Kidney tubule cell (primary cell): ENCODE results near the gene EDAR.

ENCODE experiments used
- DNase-seq: peaks from one replicate; pipeline ENCODE4 v3.0.0-alpha.2; 2018; ENCODE audit warnings: low spot score

EDAR gene

GRCh38 chr2:108908713-108909070 lies 80.3 kb downstream of the EDAR start:
- DNase-seq, result no peak

GRCh38 chr2:108907822-108908712 lies 81.0 kb downstream of the EDAR start:
- no peak for DNase-seq

GRCh38 chr2:108906403-108907077 lies 82.5 kb downstream of the EDAR start:
- DNase-seq, result no peak

- DNase-seq, result no peak
These were observed 83.1 kb downstream of the EDAR start for GRCh38 chr2:108905906-108906305.

GRCh38 chr2:108905176-108905575 lies 83.8 kb downstream of the EDAR start:
- no peak for DNase-seq

- DNase-seq, result no peak
These were observed 84.3 kb downstream of the EDAR start for GRCh38 chr2:108904680-108905079.

- no peak for DNase-seq
These were observed 90.5 kb downstream of the EDAR start for GRCh38 chr2:108898315-108899082.

DNA sequence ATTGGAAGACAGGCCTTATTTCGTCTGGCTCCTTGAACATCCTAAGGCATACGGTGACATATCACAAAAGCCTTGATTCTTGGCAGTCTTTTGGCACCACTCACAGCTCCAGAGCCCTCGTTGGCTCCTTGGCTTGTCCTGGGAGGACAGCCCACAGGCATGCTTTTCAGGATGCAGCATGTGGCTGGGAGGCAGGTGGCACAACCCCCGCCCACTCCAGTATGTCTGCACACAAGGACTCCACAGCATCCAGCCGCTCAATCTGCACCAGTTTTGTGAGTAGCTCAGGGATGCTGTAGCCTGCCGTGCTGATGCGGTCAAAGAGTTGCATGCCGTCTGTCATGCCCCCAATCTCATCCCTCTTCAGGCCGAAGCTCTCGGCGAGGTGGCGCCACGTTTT lies 92.3 kb downstream of the EDAR start:
- no peak for DNase-seq

DNA sequence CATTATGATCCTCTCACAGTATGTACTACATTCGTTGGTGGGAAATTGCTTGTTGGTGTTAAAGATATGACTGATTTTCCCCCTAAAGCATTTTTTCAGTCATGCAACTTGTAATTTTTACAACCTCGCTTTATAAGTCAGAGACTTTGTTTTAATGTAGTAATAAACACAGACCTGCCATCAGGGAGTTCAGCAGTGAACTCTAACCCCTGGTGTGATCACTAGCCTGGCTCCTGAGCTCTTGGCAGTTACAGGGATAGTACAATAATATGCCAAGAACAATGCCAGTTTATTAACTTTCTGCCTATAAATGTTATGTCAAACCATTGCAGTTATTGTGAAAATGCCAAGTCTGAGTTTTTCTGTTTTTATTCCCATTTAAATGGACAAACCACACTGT lies 93.8 kb downstream of the EDAR start:
- DNase-seq, result no peak

- no peak for DNase-seq
These were observed 94.3 kb downstream of the EDAR start for GRCh38 chr2:108894766-108895165.

GRCh38 chr2:108893277-108893676 lies 95.7 kb downstream of the EDAR start:
- DNase-seq, result no peak

- no peak for DNase-seq
These were observed 99.1 kb downstream of the EDAR start for GRCh38 chr2:108889907-108890306.

GRCh38 chr2:108884619-108885018 lies 104.4 kb downstream of the EDAR start:
- DNase-seq, result no peak

GRCh38 chr2:108878276-108878675 lies 110.7 kb downstream of the EDAR start:
- no peak for DNase-seq

- DNase-seq, result no peak
These were observed 111.5 kb downstream of the EDAR start for GRCh38 chr2:108877506-108877905.

DNA sequence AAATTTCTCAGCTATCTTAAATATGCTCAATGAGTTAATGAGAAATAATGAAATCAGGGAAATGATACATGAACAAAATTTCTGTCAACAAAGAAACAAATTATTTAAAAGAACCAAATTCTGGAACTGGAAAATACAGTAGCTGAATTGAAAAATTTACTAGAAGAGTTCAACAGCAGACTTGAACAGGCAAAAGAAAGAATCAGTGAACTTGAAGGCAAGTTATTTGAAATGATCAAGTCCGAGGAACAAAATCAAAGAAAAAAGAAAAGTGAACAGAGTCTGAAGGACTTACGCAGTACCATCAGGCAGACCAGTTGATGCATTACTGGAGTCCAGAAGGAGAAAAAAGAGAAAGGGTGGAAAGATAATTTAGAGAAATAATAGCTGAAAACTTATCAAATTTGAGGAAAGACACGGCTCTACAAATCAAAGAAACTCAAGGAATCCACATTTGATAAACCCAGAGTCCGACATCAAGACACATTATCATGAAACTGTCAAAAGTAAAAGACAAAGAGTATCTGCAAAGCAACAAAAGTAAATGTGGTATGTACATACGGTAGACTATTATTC lies 118.9 kb downstream of the EDAR start:
- DNase-seq, result no peak

DNA sequence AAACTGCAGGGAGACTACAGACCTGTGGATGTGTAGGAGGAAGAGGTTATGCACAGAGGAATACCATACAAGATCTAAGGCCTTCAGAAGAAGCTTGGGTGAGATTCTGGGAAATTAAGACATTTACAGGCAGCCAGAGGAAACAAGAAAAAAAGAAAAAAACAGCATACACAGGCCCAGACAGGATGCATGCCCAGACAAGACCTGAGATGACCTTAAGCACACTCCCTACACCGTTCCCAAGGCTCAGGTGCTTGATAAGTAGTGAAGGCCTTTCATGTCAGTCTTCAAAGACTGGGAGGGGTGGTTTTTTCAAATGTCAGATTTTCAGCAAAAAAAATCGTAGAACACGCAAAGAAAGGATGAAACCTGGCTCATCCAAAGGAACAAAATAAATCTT lies 119.5 kb downstream of the EDAR start:
- DNase-seq, result no peak

DNA sequence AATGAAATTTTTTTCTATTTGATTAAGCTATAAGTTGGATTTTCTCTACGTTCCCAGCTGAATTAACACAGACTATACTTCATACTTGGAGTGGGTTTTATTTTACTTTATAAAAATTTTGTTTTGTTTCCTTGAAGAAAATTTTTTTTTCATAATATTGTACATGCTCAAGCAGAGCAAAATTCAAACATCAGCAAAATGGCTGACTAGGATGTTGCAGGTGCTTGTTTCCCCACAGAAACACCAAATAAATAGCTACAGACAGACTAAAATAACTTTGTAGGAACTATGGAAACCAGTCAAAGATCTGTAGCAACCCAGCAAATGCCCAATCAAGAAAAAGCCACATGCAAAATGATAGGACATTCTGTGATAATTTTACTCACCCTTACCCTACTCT lies 120.1 kb downstream of the EDAR start:
- DNase-seq, result no peak

GRCh38 chr2:108866041-108866440 lies 123.0 kb downstream of the EDAR start:
- DNase-seq, result no peak

- DNase-seq, result peak; percentile 39
These were observed 130.1 kb downstream of the EDAR start for GRCh38 chr2:108858894-108859293.

DNA sequence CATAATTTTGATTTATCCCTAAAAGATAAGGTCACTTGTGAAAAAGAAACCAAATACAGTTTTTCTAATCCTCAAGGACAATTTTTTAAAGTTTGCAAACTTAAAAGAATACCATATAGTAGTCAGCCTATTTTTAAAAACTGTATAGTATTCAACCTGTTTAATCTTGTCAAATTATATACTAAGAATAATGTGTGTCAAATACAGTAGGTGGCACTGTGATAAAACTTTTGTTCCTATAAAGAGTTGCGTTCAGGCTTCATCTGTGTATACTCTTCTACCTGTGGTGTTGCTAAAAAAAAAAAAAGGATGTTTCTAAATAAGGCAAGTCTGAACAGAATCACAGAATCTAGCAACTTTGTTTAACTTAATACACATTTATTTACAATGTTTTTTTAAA lies 133.8 kb downstream of the EDAR start:
- DNase-seq, result peak; percentile 46

- DNase-seq, result no peak
These were observed 134.5 kb downstream of the EDAR start for GRCh38 chr2:108854484-108854883.
